Measurements from ENCODE around the gene APBA2.

Gene APBA2

GRCh38 chr15:28917791-28918140, 32.0 kb downstream of the APBA2 start:
- no peak for DNase-seq

DNA sequence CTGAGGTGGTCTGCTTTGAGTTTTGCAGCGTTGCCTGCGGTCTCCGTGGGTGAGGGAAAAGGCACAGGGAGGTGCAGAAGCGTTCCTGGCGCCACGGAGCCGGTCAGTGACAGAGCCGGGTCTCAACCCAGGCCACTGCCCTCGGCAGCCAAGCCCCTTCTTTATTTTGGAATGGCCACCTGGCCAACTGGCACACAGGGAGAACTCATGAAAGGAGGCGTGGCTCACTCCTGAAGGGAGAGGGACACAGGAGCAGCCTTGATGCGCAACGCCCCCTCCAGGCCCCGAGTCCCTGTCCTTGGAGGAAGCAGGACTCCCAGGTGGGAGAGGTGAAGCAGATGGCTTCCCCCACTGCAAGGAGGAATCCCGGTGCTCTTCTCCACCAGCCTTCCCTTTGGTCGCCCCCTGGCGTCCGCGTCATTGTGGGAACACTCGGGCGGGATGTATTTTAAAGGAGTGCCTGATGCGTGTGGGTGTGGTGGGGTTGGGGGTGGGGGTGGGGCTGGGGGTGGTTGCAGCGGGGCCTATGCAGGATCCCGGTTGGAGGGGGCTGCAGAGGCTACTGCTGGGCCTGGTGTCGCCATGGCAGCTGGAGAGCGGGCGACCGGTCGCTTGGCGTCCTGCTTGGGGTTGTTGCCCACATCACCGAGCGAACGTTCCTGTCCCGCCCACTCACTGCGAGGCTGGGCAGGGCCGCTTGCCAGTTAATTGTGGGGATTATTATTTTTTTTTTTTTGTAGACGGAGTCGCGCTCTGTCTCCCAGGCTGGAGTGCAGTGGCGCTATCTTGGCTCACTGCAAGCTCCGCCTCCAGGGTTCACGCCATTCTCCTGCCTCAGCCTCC, 32.6 kb downstream of the APBA2 start:
- no peak for DNase-seq

- peak; percentile 53 to 64 for DNase-seq
Measured at GRCh38 chr15:28919201-28919635, 33.4 kb downstream of the APBA2 start.

DNA sequence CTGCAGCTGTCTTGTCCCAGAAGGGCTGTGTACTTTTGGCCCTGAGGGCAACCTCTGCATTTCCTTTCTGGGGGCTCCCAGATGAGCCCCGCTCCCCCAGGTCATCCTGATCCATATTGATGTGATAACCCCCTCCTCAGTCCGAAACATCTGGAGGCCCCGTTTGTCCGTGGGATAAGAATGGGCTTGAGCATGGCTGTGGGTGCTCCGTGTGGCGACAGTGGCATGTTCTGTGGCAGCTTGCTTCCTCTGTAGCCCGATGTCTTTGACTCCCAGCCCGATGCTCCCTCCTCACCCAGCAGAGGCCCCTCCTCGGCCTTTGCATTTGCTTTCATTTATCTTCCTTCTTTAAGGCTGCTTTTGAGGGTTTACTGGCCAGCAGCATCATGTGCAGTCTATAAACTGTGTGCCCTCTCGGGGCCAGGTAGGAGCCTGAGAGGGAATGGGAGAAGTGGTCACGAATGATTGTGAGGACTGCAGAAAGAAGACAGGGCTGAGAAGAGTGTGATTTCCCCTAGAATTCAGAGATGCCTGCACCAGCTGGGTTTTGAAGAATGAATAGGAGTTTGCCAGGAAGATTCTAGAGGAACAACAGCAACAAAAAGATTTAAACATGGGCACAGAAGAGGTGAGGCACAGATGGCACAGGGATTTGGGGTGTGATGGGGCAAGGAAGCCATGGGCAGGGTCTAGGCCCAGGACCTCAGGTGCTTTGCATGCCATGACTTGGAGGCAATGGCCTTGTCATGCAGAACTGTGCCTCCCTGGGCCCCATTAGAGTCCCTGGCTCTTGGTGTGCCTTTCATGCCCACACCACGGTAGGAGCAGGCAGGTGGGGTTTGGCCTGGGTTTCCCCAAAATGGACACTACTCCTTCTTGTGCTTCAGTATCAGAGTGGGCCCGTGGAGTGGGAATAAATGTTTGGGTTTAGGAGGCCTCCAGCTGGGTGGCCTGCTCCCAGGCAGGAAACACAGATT, 34.2 kb downstream of the APBA2 start:
- DNase-seq = no peak

GRCh38 chr15:28920781-28921331, 35.1 kb downstream of the APBA2 start:
- DNase-seq = no peak

DNA sequence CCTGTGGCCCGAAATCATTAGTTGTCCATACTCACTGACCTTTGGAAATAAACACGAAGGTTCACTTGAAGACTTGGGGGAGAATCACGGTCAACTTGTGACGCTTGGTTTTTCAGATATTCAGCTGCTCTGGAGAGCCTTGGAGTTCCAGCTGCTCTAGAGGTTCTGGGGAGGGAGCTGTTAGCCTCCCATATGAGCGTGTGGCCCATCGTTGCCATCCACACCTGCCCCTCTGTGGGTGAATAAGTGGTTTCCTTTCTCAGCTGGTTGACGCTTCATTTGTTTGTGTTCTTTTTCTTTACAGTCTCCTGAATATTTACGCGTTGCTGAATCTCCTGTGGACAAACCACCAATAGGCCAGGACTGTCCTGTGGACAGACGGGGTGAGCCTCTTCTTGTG, 35.6 kb downstream of the APBA2 start:
- no peak for DNase-seq

- DNase-seq = no peak
Measured at GRCh38 chr15:28921919-28922706, 36.3 kb downstream of the APBA2 start.

DNA sequence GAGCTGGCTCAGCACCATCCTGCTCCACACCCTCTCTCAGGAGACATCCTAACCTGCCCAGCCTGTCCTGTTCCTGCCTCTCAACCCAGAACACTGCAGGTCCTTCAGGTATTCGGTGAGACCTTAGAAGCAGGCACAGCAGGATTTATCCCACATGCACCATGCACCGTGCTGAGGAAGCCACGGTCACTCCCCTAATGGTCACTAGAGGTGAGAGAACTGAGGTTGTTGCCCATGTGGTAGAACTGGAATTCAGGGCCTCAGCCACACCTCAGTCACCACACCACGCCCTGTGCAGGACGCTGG, 36.9 kb downstream of the APBA2 start:
- no peak for DNase-seq

DNA sequence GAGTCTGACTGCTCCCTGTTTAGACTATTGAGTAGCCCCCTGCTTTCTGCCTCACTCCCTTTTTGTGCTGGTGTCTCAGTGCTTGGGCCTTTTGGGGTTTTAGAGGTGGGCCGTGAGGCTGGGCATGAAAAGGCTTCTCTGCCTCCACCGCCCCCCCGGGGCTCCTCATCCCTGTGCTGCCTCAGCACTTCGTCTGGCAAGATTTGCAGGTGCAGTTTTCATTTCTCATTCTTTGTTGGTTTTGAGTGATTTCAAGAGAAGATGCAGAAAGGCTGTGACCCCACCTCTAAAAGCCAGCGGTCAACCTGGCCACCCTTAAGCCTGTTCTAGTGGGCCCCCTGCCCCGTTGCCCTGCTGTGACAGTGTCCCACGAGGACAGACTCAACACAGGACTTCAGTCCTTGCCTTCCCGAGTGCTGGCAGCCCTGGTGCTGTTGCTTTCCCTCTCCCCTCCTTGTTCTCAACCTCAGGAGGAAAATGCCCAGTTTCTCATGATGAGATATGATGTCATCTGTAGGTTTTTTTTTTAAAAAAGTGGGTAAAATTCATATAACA, 38.0 kb downstream of the APBA2 start:
- DNase-seq = no peak

DNA sequence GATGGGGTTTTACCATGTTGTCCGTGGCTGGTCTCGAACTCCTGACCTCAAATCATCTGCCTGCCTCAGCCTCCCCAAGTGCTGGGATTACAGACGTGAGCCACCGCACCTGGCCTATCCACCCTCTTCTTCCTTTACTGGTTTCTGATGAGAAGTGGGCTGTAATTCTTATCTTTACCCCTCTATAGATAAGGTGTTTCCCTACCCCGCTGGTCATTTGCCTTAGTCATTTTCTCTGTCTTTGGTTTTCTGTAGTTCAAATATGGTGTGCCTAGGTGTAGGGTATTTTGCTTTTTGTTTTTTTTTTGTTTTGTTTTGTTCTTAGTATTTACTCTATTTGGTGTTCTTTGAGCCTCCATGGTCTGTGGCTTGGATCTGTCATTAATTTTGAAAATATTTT, 41.3 kb downstream of the APBA2 start:
- DNase-seq = no peak

GRCh38 chr15:28929200-28929599, 43.4 kb downstream of the APBA2 start:
- no peak for DNase-seq

- DNase-seq = no peak
Measured at GRCh38 chr15:28930011-28930410, 44.2 kb downstream of the APBA2 start.

DNA sequence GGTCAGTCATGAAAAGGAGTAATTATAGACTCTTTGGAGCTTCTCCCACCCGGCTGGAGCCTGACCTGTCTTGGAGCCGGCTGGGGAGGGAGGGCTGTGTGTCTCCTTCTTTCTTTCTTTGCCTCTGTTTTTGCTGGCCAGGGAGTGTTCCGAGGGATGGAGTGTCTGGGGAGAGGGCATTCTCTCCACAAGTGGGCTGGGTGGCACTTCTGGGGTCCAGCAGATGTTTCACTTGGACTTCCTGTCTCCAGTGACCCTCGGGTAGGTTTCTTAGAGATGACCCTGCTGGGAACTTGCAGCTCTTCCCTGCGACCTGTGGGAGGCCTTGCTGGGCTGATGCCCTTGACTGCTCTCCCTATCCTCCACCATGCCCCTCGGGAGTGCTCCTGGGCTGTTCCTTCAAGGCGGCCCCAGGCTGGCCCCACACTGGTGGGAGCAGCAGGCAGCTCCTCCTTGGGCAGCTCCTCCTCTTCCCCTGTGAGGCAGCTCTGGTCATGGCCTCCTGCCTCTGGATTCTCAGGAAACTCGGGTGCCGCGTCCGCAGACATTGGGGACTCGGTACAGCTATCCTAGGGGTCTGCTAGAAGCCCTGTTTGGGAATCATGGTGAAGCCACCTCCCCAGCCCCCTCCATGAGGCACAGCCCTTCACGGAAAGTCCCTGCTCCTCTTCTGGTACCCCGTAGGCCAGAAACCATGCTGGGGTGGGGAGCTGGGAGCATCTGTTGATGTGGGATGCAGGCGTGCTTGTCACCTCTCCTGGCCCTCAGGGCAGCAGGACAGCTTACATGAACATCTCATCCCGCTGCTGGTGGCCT, 44.9 kb downstream of the APBA2 start:
- no peak for DNase-seq

DNA sequence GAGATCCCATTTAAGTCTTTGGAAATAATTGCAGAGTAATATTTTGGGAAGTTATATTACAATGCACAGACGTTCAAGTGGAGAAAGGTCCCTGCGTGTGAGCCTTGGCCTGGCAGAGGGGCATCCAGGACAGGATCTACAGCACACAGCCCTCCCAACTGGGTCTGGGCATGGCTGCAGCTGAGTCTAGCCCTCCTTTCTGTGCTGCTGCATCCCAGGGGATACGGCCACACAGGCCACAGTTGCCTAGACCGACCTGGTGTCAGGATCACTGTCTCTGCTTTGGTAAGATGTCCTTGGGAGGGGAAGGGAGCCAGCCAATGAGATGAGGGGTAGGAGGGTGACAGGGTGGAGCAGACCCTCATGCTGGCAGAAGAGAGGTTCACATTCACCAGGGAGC, 46.1 kb downstream of the APBA2 start:
- DNase-seq = no peak

DNA sequence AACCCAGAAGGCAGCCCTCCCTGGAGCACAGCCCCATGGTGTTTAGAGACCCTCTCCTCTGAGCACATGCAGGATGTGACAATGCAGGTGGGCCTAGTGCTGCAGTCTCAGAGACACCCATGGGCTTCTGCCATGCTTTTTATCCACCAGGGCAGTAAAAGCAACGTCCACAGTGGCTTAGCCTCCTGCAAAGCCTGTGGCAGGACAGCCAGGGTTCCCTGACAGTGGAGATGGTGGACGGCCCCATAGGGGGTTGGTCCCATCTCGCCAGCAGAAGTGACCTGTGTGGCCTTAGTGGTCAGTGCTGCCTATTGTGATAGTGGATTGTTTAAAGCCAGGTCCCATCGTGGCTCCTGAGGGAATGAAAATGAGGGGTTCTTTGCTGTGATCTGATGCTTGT, 46.6 kb downstream of the APBA2 start:
- DNase-seq = no peak

DNA sequence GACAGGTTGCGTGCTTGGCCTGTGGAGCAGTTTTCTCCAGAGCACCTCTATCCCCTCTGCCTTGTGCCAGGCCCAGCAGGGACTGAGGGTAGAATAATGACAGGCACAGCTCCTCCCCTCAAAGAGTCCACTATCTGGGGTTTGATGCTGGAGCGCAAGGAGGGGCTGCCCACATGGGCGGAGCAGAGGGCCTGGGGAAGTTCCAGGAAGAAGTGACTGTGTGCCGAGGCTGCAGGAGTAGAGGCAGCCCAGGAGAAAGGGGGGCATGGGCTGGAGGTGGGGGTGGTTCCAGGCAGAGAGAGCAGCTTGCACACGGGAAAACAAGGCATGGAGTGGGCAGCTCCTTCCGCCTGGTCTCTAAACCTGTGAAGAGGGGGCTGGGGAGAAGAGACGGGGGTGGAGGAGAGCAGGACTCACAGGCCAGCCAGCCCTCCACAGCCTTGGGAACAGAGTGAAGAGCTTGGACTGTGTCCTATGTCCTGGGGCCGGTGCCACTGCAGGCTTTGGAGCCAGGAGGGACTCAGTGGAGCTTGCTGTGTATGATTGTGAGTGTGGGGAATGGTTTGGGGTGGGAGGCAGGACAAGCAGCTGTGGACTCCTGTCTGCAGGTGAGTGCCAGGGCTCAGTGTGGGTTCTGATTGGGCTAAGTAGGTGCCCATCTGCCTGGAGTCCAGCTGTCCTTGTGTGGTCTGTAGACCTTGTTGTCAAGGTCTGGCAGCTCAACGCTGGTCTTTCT, 48.1 kb downstream of the APBA2 start:
- DNase-seq = no peak

DNA sequence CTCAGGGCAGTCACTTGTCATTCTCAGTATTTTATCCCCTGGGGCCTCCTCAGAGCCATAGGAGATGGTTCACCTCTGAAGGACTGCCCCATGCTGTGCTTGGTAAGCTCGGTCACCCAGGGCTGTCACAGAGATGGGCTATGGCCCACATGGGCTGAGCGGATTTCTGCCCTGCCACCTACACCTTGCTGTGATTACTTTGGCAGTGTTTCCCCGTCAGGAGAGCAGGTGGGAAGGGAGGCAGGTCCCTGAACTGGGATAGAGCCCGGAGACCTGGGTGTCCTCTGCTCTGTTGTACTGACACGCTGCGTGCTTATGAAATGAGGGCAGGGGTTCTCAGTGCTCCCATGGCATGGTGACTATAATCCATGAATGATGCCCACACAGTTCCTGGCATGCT, 48.9 kb downstream of the APBA2 start:
- DNase-seq = no peak

GRCh38 chr15:28935316-28935715, 49.5 kb downstream of the APBA2 start:
- DNase-seq = peak; percentile 57 to 58

- no peak for DNase-seq
Measured at GRCh38 chr15:28936081-28936480, 50.3 kb downstream of the APBA2 start.

- DNase-seq = no peak
Measured at GRCh38 chr15:28936481-28936881, 50.7 kb downstream of the APBA2 start.

DNA sequence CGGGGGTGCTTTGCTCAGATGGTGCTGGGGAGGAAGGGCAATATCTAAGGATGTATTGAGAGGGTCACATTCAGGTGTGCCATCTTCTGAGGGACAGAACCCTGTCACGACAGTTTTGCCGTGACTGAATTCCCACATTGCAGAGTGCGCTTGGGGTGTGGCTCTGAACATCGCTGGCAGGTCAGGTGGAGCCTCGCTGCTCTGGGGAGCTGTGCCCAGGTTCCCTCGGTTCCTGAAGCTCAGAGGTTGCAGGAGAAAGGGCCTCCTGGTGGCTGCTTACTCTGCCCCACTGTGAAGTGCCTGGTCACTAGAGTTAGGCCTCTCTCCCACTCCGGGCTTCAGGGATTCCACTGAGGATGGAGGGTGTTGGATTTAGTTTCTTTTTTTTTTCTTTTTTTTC, 51.5 kb downstream of the APBA2 start:
- no peak for DNase-seq

Data from activated CD4-positive, alpha-beta T cell treated with anti-CD3 and anti-CD28 coated beads, Interleukin-2, amount 50 U/mL, for 48 hours (primary cell).